GM23338 (cell line): ENCODE measurements around the gene OPRL1. TPM values are rescaled to one million over a fixed set of nuclear protein-coding genes. Genes with fewer than 3 reads are reported as not detected.

Experiments used
- CREB1 ChIP-seq: fragments of 250-450 bp; sonication (Bioruptor Pico); IDR thresholded peaks from 2 replicates; pipeline ENCODE4 v1.5.0; 2020; ENCODE audit warnings: low read depth, mild to moderate bottlenecking, moderate library complexity
- EZH2 ChIP-seq: fragments of 200-600 bp; sonication (generic); IDR thresholded peaks from one replicate; pipeline ENCODE4 v1.8.0; 2017; ENCODE audit warnings: antibody characterized with exemption, mild to moderate bottlenecking, low read depth; ENCODE audit not compliant: unreplicated experiment
- JUNB ChIP-seq: IDR thresholded peaks from one replicate; pipeline ENCODE4 v1.6.1; 2016; ENCODE audit warnings: antibody characterized with exemption; ENCODE audit not compliant: unreplicated experiment
- NANOG ChIP-seq: IDR thresholded peaks from 2 replicates; pipeline ENCODE4 v1.6.1; 2016; ENCODE audit warnings: antibody characterized with exemption, borderline replicate concordance
- STAT1 ChIP-seq: IDR thresholded peaks from one replicate; pipeline ENCODE4 v1.6.1; 2016; ENCODE audit warnings: antibody characterized with exemption; ENCODE audit not compliant: unreplicated experiment
- polyA plus RNA-seq: library from polyadenylated mRNA; unstranded; fragments of >200 nt; fragmentation: Nextera tagmentation; extraction: Ambion mirVana; gene quantifications from 2 replicates; pipeline ENCODE4 v1.2.1, GENCODE V29; 2016
- total RNA-seq: library from RNA; depleted of rRNA; stranded (reverse); fragments of >200 nt; shearing (Covaris generic); gene quantifications from 2 replicates; pipeline ENCODE4 v1.2.3, GENCODE V29; 2014
- TF ChIP-seq, protein P1 (sequence below): fragments of 250-450 bp; sonication (Bioruptor Pico); IDR thresholded peaks from 2 replicates; pipeline ENCODE4 v1.5.0; 2020; ENCODE audit warnings: mild to moderate bottlenecking, moderate library complexity
- TF ChIP-seq, protein P2 (sequence below), 2 experiments: fragments of 200-600 bp in 1 of 2; sonication (generic) in 1 of 2; conservative IDR thresholded peaks; 2 replicates each; pipeline versions ENCODE4 v1.5.1 to v1.6.1; 2016 to 2017; ENCODE audit warnings: antibody characterized with exemption in 2 of 2, low read depth in 2 of 2, mild to moderate bottlenecking in 2 of 2, moderate library complexity in 1 of 2
- TF ChIP-seq, protein P3 (sequence below): IDR thresholded peaks from 2 replicates; pipeline ENCODE4 v1.6.1; 2016; ENCODE audit warnings: antibody characterized with exemption

Gene OPRL1
- total and polyA plus RNA-seq, 2 experiments from 2014 or later = 0.27 to 1.1 TPM

DNA sequence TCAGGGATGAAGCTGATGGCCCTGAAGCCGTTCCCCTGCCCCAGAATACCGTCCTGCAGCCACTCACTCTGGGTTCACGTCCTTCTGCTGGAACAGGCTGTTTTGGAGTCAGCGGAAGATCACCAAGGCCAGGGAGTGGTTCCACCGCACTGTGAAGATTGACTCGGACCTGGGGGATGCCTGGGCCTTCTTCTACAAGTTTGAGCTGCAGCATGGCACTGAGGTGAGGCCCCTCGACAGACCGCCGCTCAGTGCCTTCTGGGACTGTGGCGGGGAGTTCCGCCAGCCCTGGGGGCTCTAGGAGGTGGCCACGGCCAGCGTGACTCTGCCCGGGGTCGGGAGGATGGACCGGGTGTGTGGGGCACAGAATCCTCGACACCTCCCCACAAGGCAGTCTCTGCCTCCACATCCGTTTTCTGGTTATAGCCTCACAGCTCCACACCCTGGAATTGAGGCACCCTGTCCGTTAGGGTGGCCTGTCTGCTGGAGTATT lies 48.0 kb upstream of the OPRL1 start (continued):
- TF ChIP-seq, protein P1, sequence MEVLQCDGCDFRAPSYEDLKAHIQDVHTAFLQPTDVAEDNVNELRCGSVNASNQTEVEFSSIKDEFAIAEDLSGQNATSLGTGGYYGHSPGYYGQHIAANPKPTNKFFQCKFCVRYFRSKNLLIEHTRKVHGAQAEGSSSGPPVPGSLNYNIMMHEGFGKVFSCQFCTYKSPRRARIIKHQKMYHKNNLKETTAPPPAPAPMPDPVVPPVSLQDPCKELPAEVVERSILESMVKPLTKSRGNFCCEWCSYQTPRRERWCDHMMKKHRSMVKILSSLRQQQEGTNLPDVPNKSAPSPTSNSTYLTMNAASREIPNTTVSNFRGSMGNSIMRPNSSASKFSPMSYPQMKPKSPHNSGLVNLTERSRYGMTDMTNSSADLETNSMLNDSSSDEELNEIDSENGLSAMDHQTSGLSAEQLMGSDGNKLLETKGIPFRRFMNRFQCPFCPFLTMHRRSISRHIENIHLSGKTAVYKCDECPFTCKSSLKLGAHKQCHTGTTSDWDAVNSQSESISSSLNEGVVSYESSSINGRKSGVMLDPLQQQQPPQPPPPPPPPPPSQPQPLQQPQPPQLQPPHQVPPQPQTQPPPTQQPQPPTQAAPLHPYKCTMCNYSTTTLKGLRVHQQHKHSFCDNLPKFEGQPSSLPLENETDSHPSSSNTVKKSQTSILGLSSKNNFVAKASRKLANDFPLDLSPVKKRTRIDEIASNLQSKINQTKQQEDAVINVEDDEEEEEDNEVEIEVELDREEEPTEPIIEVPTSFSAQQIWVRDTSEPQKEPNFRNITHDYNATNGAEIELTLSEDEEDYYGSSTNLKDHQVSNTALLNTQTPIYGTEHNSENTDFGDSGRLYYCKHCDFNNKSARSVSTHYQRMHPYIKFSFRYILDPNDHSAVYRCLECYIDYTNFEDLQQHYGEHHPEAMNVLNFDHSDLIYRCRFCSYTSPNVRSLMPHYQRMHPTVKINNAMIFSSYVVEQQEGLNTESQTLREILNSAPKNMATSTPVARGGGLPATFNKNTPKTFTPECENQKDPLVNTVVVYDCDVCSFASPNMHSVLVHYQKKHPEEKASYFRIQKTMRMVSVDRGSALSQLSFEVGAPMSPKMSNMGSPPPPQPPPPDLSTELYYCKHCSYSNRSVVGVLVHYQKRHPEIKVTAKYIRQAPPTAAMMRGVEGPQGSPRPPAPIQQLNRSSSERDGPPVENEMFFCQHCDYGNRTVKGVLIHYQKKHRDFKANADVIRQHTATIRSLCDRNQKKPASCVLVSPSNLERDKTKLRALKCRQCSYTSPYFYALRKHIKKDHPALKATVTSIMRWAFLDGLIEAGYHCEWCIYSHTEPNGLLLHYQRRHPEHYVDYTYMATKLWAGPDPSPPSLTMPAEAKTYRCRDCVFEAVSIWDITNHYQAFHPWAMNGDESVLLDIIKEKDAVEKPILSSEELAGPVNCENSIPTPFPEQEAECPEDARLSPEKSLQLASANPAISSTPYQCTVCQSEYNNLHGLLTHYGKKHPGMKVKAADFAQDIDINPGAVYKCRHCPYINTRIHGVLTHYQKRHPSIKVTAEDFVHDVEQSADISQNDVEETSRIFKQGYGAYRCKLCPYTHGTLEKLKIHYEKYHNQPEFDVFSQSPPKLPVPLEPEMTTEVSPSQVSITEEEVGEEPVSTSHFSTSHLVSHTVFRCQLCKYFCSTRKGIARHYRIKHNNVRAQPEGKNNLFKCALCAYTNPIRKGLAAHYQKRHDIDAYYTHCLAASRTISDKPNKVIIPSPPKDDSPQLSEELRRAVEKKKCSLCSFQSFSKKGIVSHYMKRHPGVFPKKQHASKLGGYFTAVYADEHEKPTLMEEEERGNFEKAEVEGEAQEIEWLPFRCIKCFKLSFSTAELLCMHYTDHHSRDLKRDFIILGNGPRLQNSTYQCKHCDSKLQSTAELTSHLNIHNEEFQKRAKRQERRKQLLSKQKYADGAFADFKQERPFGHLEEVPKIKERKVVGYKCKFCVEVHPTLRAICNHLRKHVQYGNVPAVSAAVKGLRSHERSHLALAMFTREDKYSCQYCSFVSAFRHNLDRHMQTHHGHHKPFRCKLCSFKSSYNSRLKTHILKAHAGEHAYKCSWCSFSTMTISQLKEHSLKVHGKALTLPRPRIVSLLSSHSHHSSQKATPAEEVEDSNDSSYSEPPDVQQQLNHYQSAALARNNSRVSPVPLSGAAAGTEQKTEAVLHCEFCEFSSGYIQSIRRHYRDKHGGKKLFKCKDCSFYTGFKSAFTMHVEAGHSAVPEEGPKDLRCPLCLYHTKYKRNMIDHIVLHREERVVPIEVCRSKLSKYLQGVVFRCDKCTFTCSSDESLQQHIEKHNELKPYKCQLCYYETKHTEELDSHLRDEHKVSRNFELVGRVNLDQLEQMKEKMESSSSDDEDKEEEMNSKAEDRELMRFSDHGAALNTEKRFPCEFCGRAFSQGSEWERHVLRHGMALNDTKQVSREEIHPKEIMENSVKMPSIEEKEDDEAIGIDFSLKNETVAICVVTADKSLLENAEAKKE (CRISPR knock-in tag) = no peak
- TF ChIP-seq, protein P2, sequence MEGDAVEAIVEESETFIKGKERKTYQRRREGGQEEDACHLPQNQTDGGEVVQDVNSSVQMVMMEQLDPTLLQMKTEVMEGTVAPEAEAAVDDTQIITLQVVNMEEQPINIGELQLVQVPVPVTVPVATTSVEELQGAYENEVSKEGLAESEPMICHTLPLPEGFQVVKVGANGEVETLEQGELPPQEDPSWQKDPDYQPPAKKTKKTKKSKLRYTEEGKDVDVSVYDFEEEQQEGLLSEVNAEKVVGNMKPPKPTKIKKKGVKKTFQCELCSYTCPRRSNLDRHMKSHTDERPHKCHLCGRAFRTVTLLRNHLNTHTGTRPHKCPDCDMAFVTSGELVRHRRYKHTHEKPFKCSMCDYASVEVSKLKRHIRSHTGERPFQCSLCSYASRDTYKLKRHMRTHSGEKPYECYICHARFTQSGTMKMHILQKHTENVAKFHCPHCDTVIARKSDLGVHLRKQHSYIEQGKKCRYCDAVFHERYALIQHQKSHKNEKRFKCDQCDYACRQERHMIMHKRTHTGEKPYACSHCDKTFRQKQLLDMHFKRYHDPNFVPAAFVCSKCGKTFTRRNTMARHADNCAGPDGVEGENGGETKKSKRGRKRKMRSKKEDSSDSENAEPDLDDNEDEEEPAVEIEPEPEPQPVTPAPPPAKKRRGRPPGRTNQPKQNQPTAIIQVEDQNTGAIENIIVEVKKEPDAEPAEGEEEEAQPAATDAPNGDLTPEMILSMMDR (conservative IDR thresholded peaks at IDR 0.05; ENCODE audit: low read depth in 2 of 2) = no peak
- TF ChIP-seq STAT1 (no peak), CREB1 (CRISPR knock-in tag) (no peak), NANOG (no peak), JUNB (no peak), EZH2 (no peak)
- TF ChIP-seq, protein P3, sequence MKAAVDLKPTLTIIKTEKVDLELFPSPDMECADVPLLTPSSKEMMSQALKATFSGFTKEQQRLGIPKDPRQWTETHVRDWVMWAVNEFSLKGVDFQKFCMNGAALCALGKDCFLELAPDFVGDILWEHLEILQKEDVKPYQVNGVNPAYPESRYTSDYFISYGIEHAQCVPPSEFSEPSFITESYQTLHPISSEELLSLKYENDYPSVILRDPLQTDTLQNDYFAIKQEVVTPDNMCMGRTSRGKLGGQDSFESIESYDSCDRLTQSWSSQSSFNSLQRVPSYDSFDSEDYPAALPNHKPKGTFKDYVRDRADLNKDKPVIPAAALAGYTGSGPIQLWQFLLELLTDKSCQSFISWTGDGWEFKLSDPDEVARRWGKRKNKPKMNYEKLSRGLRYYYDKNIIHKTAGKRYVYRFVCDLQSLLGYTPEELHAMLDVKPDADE = no peak
